Effector memory CD4-positive, alpha-beta T cell (primary cell): ENCODE results near the gene PRL.

Source experiments
- DNase-seq, 3 donors: peaks; one replicate each; pipeline ENCODE4 v3.0.0-alpha.2; 2020
- H3K27ac ChIP-seq: 2 replicates; pipeline ENCODE4 v1.7.0; 2013; ENCODE audit warnings: mild to moderate bottlenecking, low read length, moderate library complexity; ENCODE audit not compliant: insufficient read depth, poor library complexity, severe bottlenecking
- H3K27me3 ChIP-seq: replicated peaks from 2 replicates; pipeline ENCODE4 v1.7.0; 2013; ENCODE audit warnings: mild to moderate bottlenecking, low read length; ENCODE audit not compliant: insufficient read depth, control insufficient read depth, poor library complexity, severe bottlenecking
- H3K36me3 ChIP-seq: 2 replicates; pipeline ENCODE4 v1.7.0; 2013; ENCODE audit warnings: mild to moderate bottlenecking, low read length, moderate library complexity; ENCODE audit not compliant: control insufficient read depth, insufficient read depth
- H3K4me1 ChIP-seq: 2 replicates; pipeline ENCODE4 v1.7.0; 2013; ENCODE audit warnings: low read length, mild to moderate bottlenecking; ENCODE audit not compliant: control insufficient read depth, insufficient read depth, poor library complexity, severe bottlenecking
- H3K4me3 ChIP-seq: 2 replicates; pipeline ENCODE4 v1.7.0; 2013; ENCODE audit warnings: low read length, low read depth, mild to moderate bottlenecking; ENCODE audit not compliant: insufficient read depth, poor library complexity, severe bottlenecking
- H3K9me3 ChIP-seq: 2 replicates; pipeline ENCODE4 v1.7.0; 2013; ENCODE audit warnings: mild to moderate bottlenecking, low read length, moderate library complexity; ENCODE audit not compliant: control insufficient read depth

PRL gene

DNA sequence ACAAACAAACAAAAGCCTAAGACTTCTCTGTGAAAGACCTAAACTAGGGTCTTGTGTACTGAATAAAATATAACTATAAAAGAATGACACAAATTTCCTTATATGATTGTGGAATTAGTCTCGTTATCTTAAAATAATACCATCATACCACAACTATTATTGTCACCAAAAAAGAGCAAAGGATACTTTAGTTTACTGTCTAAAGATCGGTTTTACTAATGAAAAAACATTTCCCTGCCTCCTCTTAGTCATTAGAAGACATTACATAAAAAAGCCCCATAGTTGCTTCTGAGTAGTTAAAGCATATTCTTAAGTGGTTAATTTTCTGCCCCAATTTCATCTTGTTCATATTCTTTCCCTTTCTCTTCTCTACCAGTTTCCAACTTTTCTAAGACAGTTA, 33.1 kb downstream of the PRL start:
- Histone ChIP-seq H3K27ac (no peak overlapping the region), H3K36me3 (no peaks in the 10 kb centered on the region), H3K9me3 (no peaks in the 10 kb centered on the region), H3K4me3 (no peak overlapping the region), H3K27me3 (no peaks in the 10 kb centered on the region), H3K4me1 (no peaks in the 10 kb centered on the region)
- no peak for DNase-seq

DNA sequence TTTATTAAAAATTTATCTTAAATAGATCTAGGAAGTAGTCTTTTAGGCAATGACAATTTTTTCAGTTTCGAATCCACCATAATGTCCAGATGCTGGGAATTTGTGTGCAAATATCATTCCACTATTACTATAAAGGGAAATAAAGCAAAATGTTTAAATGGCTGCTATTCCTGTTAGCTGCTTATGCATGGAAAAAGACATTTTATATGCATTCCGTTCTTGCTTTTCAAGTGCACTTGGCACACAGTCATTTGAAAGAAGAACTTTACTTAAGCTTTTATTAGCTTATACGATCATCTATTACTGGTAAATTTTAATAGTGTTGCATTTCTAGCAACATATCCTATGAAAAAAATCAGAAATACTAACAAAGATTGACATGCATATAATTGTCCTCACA, 42.0 kb downstream of the PRL start:
- Histone ChIP-seq H3K27ac (no peak overlapping the region), H3K4me1 (no peaks in the 10 kb centered on the region), H3K27me3 (no peaks in the 10 kb centered on the region), H3K9me3 (no peaks in the 10 kb centered on the region), H3K36me3 (no peaks in the 10 kb centered on the region), H3K4me3 (no peak overlapping the region)
- DNase-seq = no peak

DNA sequence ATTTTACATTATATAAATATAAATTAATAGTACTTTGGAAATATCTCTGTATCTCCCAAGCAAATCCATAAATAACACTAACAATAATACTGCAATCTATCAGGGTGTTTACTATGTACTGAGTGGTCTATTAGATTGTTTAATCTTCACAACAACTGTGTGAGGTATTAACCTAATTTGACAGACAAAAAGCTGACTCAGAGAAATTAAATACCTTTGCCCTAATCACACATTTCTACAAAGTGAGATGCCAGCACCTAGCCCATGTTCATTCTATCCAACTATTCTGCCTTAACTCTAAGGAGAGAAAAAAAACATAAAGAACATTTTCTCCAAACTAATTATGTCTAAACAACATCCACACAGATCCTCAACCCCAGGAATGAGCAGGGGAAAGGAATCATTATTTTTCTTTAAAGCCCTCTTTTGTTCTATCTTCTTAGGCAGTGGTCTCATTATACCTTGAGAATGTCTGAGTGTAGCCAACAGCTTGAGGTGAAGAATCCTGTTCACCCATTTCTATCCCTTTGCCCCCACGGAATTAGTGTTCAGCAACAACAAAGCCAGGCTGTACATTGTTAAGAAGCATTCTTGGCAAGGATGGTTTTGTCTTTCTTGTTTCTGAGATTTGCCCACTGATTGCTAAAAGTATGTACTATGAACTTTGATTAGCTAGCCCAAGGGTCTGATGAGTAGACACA, 42.7 kb downstream of the PRL start:
- Histone ChIP-seq H3K27me3 (no peaks in the 10 kb centered on the region), H3K27ac (no peak overlapping the region), H3K4me1 (no peaks in the 10 kb centered on the region), H3K36me3 (no peaks in the 10 kb centered on the region), H3K4me3 (no peak overlapping the region), H3K9me3 (no peaks in the 10 kb centered on the region)
- DNase-seq = no peak

DNA sequence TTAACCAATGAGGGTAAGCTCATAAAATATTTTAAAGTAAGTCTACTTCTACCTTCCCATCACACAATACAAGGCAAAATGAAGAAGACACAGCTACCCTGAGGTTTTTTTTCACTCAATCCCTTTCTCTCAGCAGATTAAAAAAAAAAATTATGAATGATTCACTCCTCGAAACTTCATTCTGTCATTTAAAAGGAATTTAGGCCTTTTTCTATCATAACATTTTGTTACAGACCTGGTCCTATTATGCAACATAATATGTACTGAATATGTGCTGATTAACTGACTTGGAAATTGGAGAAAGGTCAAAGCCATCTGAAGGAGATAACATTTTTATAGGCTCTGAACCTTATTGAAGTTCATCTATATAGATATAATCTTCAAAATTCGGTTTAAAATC, 45.5 kb downstream of the PRL start:
- DNase-seq = no peak
- Histone ChIP-seq H3K9me3 (no peaks in the 10 kb centered on the region), H3K4me3 (no peak overlapping the region), H3K4me1 (no peaks in the 10 kb centered on the region), H3K27me3 (no peaks in the 10 kb centered on the region), H3K27ac (no peak overlapping the region), H3K36me3 (no peaks in the 10 kb centered on the region)

DNA sequence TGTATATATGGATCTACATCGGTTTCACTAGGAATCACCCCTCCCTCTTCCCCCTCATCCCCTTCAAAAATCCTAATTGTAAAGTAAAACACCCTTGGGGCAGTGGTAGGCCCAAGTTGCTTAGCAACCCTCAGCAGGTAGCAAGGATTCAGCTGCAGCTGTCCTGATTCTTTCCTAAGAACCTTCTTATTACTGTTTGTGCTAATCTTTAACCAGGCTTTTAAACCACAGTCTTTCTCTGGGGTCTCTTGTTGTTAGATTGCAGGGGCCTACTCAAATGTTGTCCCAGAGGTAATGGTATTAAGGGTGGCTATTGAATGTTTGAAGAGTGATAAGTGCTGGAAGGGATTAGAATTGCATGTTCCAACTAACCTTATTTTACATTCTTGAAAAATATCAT, 46.4 kb downstream of the PRL start:
- no peak for DNase-seq
- H3K36me3 ChIP-seq = no peaks in the 10 kb centered on the region
- H3K9me3 ChIP-seq = no peaks in the 10 kb centered on the region
- no peak overlapping the region for H3K4me3 ChIP-seq
- H3K27me3 ChIP-seq = no peaks in the 10 kb centered on the region
- no peaks in the 10 kb centered on the region for H3K4me1 ChIP-seq
- no peak overlapping the region for H3K27ac ChIP-seq

DNA sequence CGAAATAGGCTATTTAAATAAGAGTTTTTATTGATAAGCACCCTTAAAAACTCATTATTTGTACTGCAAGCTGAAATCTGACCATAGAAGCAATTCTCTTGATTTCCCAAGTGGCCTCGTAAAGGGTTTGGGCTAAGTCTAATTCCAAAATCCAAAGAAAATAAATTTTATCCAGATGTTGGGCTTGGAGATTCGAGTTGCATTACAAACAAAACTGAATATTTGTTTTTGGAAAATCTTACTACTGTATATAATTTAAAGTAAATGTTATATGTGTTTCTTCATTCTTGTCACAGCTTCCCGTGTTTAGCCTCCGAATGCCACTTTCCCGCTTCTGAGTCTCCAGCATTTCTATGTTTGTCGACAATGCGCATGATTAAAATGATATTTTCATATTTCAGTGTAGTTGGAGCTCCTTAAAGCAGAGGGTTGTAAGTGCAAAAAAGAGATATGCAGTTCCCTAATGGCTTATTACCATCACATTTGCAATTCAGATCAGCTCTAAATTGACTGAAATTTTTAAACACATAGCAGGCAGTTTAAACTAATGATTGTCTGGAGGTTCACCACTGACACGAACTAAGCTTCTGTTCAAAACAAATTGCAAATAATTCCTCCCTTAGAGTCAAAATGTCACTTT, 47.0 kb downstream of the PRL start:
- no peaks in the 10 kb centered on the region for H3K4me1 ChIP-seq
- H3K27me3 ChIP-seq = no peaks in the 10 kb centered on the region
- H3K4me3 ChIP-seq = no peak overlapping the region
- no peaks in the 10 kb centered on the region for H3K36me3 ChIP-seq
- H3K27ac ChIP-seq = no peak overlapping the region
- H3K9me3 ChIP-seq = no peaks in the 10 kb centered on the region
- DNase-seq = no peak

DNA sequence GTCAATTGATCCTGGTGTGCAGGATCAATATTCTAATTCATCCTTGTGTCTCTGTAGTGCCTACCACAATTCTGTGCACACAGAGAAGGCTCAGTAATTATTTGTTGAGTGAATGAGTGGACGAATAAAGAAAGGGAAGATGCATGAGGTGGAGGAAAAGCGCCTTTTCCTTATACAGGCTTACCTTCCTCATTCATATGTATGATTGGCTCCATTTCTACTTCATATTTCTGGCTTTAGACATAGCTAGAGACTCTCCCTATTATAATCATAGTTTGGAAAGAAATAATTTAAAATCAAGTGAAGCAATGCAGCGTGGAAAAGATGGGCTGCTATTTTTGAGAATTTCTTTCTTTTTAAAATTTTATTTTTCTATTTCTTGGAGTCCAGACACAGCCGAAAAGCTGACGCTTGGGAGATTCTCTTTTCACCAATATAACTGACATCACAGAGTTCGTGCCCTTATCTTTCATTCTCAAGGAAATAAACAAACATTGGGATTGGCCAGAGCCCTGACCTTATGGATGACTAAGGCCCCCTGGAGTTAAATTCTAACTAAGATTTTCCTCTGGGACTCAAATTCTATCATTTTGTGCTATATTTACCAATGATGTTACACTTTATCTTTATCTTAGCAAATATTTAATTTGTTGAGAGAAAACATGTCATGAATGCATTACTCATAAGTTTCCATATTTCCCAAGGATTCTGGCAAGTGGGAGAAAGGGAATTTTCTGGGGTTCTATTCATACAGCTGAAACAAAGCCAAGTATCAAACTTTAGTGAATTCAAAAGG, 48.1 kb downstream of the PRL start:
- H3K27me3 ChIP-seq = no peaks in the 10 kb centered on the region
- no peaks in the 10 kb centered on the region for H3K36me3 ChIP-seq
- H3K27ac ChIP-seq = no peak overlapping the region
- H3K4me3 ChIP-seq = no peak overlapping the region
- H3K4me1 ChIP-seq = no peaks in the 10 kb centered on the region
- DNase-seq = no peak
- no peaks in the 10 kb centered on the region for H3K9me3 ChIP-seq

DNA sequence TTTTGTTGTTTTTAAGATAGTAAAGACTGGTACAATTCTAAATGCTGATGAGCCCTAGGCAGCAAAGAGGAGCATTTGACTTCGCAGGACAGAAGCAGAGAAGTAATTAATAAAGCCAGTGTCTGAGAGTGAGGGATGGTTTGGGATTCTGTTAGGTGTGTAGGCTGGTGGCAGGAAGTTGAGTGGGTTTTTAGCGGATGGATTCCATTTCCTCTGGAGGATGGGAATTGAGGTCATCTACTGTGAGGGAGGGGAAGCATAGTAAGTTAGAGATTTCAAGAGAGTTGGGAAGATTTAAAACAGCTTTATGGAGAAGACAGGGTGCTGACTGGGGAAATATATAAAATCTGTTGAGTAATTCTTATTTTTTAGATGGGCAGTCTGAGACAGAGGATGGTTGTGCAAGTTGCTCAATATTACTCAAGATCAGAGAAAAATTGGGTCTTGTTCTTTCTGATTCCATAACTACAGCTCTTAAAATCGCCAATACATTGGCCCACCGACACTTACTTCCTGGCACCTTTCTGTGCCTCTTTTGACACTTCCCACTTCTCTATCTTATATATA, 48.8 kb downstream of the PRL start:
- H3K36me3 ChIP-seq = no peaks in the 10 kb centered on the region
- H3K4me3 ChIP-seq = no peak overlapping the region
- no peaks in the 10 kb centered on the region for H3K9me3 ChIP-seq
- H3K27ac ChIP-seq = no peak overlapping the region
- no peak for DNase-seq
- no peaks in the 10 kb centered on the region for H3K4me1 ChIP-seq
- no peaks in the 10 kb centered on the region for H3K27me3 ChIP-seq

DNA sequence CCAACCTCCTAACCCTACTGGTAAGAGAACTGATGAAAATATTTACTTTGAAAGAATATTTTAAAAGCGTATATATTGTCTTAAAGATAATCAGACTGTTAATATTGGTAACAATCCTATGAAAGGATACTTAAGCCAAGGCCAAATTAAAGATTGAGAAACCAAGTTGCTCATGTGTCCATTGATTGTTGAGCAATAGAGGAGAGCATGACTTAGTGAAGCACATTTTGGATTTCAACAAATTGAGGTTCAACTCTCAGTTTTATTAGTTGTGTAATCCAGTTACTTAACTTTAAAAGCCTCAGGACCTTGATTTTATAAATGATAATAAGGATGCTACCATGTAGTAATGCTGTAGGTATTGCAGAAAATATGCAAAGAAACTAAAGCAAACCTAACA, 56.8 kb downstream of the PRL start:
- no peak overlapping the region for H3K27ac ChIP-seq
- H3K36me3 ChIP-seq = no peaks in the 10 kb centered on the region

More for the DNA sequence above, 56.8 kb downstream of the PRL start:
- Histone ChIP-seq H3K27me3 (no peaks in the 10 kb centered on the region), H3K4me1 (no peaks in the 10 kb centered on the region), H3K9me3 (no peaks in the 10 kb centered on the region), H3K4me3 (no peak overlapping the region)
- no peak for DNase-seq
